GM12891 (cell line): ENCODE results near the gene KRT16.
"Not testable (repeated sequence)": the region's sequence is repeated elsewhere in the genome, so short reads cannot be mapped to it uniquely, and the experiment has no call there.

Source experiments
- POLR2A ChIP-seq: IDR thresholded peaks from 2 replicates; pipeline ENCODE4 v1.6.1; 2011; ENCODE audit warnings: low read depth, low read length, control low read depth
- POLR2AphosphoS5 ChIP-seq: IDR thresholded peaks from 2 replicates; pipeline ENCODE4 v1.6.1; 2011; ENCODE audit warnings: low read depth, low read length, control low read depth

DNA sequence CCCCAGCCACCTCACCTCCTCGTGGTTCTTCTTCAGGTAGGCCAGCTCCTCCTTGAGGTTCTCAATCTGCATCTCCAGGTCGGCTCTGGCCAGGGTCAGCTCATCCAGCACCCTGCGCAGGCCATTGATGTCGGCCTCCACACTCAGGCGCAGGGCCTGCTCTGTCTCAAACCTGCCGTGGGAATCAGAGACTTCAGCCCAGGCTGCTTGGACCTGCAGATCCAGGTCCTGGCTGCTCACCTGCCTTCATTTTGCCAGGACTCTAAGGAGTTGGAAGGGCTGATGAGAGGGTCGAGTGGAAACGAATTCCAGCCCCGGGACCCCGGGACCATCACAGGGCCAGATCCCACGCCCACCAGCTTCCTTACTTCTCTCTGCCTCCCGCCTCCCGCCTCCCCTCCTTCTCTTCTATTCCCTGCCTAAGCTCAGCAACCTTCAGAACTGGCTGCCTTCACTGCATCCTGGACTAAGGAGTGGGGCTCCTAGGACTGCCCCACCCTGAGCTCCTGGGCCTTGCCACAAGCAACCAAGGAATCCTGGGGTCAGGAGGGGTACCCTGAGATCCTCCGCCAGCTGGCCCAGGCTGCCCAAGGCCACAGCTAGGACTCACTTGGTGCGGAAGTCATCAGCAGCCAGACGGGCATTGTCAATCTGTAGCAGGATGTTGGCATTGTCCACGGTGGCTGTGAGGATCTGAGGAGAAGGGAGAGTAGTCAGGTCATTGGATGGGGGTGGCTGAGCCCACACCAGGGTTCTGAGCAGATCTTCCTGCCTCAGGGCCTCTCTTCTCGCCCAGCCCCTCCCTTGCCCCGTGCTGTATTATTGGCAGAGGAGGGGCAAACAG lies 10.0 kb upstream of the KRT16 start:
- TF ChIP-seq POLR2A, POLR2AphosphoS5: not testable (repeated sequence)
